HG02642 (cell line): ENCODE results near the gene TNFAIP8.

ENCODE experiments used
- ATAC-seq: cut with Tn5 transposase; IDR thresholded peaks from one replicate; pipeline ENCODE4 v1.9.1; 2021; ENCODE audit warnings: mild to moderate bottlenecking; ENCODE audit not compliant: unreplicated experiment, poor library complexity

Gene TNFAIP8

DNA sequence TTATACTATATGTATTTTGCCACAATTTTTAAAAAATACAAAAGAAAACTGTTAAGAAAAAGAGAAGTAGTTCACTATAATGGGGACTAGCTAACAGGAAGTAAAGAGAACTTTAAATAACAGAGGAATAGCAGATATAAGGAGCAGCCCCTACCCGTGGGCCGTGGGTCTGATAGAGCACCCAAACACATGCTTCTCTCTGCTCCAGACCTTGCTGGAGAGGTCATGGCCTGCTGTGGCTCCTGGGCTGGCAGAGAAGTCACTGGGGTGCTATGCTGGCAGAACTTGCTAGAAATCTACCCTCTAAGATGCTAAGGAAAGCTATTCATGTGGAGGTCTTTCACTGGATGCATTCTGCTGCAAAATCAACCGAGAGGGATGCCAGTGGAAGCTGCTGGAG lies 10.0 kb upstream of the TNFAIP8 start:
- no peak for ATAC-seq

GRCh38 chr5:119346394-119346793 lies 9.4 kb upstream of the TNFAIP8 start:
- no peak for ATAC-seq

- no peak for ATAC-seq
Observed at GRCh38 chr5:119347574-119347973, 8.2 kb upstream of the TNFAIP8 start.

GRCh38 chr5:119347991-119348390 lies 7.8 kb upstream of the TNFAIP8 start:
- no peak for ATAC-seq

DNA sequence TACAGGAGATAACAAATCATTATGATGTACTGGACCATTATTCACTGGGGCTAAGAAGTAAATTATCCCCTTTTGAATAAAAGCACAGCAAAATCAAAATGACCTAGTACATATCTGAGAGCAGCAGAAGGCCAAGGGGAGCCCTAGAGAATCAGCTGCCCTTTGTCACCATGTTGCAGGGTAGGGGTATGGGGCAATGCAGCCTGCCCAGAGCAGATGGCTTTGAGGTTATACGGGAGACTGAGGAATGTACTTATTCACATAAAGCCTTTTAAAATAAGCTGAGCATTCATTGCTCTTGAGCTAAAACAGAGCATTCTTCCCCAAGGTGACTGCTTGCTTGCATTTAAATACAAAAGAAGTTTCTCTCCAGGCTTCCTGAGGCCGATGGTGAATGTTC lies 2.6 kb upstream of the TNFAIP8 start:
- no peak for ATAC-seq

GRCh38 chr5:119353686-119354366 lies 2.0 kb upstream of the TNFAIP8 start:
- peak; percentile 62 for ATAC-seq

- ATAC-seq = no peak
Observed at GRCh38 chr5:119354537-119355243, 1.1 kb upstream of the TNFAIP8 start.

- ATAC-seq = peak; percentile 37
Observed at GRCh38 chr5:119355244-119355638, 578 bp upstream of the TNFAIP8 start.

GRCh38 chr5:119356612-119357188 lies 881 bp downstream of the TNFAIP8 start:
- ATAC-seq = no peak

GRCh38 chr5:119357270-119357669 lies 1.5 kb downstream of the TNFAIP8 start:
- no peak for ATAC-seq

DNA sequence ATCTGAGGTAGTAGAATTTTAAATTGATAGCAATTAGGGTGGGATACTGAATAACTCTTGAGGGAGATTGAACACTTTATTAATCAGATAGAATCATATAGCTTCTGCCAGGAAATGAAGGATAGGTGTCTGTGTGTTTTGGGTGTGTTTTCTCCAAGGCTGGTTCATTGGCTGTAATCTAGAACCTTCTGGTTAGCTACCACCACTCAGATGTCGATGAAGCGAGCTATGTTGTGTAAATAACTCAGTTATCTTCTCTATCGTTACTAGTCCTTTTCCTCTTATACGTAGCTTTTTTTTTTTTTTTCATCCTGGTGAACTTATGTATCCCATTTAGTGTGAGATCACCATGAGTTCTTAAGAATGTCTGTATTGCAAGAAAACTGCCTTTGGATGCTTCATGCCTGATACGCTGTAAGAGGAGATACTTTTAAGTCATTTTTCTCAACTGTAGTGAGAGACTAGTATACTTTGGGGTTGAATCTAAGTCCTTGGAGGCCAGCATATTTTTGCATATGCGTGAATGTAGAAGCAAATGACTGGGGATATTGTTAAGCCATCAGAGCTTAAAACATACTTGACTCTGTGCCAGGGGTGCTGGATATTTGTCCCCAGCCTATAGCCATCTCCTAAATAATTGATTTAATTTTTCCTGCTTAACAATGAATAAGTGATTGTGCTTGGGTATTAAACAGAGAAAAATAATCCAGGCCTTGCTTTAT lies 2.1 kb downstream of the TNFAIP8 start:
- no peak for ATAC-seq

GRCh38 chr5:119358530-119358900 lies 2.7 kb downstream of the TNFAIP8 start:
- no peak for ATAC-seq

DNA sequence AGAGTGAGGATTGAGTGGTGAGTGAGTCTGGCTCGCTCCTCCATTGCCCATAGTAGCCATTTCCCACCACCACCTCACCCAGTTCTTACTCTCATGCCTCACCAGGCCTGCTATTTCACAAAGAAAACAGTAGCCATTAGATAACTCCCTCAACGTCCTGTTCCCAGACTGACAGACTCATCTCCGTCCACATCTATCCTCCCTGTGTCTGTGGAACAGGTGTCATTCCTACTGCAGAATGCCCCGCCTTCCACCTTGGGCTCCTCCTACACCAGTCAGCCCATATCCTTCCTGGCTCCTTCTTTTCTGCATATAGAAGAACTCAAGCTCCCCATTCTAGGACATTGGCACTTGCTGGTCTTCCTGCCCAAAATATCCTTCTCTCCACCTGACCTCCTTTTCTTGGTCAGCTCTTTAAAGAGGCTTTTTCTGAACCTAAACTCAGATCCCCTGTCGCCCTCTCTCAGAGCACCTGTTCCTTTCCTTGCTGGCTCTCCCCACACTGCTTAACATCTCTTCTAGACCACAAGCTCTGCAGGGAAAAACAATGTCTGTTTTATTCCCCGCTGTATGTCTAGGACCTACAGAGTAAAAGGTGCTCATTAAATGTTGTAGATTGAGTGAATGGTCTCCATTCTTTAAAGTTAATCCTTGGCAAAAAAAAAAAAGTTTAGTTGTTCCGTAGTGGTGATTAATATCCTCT lies 3.2 kb downstream of the TNFAIP8 start:
- ATAC-seq = no peak

GRCh38 chr5:119359737-119360413 lies 4.1 kb downstream of the TNFAIP8 start:
- ATAC-seq = no peak

GRCh38 chr5:119360905-119361593 lies 5.2 kb downstream of the TNFAIP8 start:
- no peak for ATAC-seq

DNA sequence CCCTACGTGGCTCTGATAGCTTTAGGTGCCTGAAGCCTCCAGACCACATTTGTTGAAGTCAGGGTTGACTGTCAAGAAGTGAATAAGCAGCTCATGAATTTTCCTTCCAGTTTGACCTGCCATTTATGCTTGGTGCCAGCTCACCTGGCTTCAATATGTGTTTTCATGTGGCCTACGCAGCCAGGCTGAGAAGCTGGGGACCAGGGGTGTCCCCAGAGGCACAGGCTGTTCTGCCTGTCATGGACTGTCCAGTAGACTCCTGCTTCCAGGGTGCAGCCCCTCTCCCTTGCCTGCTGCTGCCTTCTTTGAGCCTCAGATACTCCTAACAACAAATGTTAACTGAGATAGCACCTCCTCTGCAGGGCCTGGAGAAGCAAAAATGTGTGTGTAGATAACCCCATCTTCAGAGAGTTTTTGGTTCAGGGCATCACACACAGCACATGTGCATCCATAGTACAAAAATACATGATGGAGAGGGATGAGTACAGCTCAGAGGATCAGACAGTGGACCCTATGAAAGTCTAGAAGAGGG lies 5.8 kb downstream of the TNFAIP8 start:
- no peak for ATAC-seq

GRCh38 chr5:119362714-119363113 lies 6.9 kb downstream of the TNFAIP8 start:
- no peak for ATAC-seq

DNA sequence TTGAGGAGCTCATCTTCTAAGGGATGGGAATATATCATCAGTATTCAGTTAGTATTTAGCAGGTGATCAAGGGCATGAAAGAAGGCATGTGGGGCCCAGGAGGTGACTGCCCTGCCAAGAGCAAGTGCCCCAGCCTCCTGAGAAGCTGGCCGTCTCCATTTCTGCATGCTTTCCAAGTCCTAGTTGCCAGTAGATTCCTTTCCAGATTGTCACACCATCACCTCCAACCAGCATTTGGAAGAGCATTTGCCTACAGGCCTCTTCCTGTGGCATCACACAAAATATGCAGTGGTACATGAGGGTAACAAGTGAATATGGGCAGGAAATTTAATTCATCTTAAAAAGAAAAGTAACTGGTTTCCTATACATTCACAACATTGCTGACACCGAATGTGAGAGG lies 7.5 kb downstream of the TNFAIP8 start:
- no peak for ATAC-seq

DNA sequence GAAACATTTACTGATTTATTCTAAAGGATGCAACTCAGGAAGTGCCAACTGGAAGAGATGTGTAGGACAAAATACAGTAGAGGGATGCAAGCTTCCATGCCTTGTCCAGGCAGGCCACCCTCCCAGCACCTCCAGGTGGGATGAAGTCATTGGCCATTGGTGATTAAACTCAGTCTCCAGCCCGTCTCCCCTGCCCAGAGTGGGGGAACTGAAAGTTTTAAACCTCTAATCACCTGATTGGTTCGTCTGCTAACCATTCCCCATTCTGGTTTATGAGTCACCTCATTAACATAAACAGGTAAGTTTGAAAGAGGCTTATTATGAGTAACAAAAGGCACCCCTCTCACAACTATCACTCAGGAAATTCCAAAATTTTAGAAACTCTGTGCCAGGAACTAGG lies 8.1 kb downstream of the TNFAIP8 start:
- ATAC-seq = peak; percentile 25
